Thyroid gland (tissue), 4 donors: Measurements from ENCODE around the gene FSD1L. TPM values are rescaled to one million over a fixed set of nuclear protein-coding genes. Genes with fewer than 3 reads are reported as not detected.
"Not testable (repeated sequence)": the region's sequence is repeated elsewhere in the genome, so short reads cannot be mapped to it uniquely, and the experiment has no call there.

Source experiments
- DNase-seq, 2 donors: peaks; one replicate each; pipeline ENCODE4 v3.0.0-alpha.2; 2019
- H3K27ac ChIP-seq, 3 donors: fragments of 200-600 bp; sonication (generic); 1 replicate in 2 of 3; 2 replicates in 1 of 3; pipeline ENCODE4 v1.5.1; 2016 to 2019; ENCODE audit warnings: mild to moderate bottlenecking in 1 of 3, moderate library complexity in 1 of 3
- H3K27me3 ChIP-seq: fragments of 200-600 bp; sonication (generic); one replicate; pipeline ENCODE4 v1.5.1; 2019
- H3K36me3 ChIP-seq, 2 donors: fragments of 200-600 bp; sonication (generic); one replicate each; pipeline ENCODE4 v1.5.1; 2016 to 2019
- H3K4me1 ChIP-seq, 2 donors: fragments of 200-600 bp; sonication (generic); one replicate each; pipeline ENCODE4 v1.5.1; 2017 to 2019
- H3K4me3 ChIP-seq, 3 donors: fragments of 200-600 bp; sonication (generic); replicated peaks in 1 of 3; 1 replicate in 2 of 3; 2 replicates in 1 of 3; pipeline ENCODE4 v1.5.1; 2016; ENCODE audit warnings: mild to moderate bottlenecking in 1 of 3
- H3K9me3 ChIP-seq: fragments of 200-600 bp; sonication (generic); one replicate; pipeline ENCODE4 v1.5.1; 2017
- CTCF ChIP-seq, 6 experiments: fragments of 200-600 bp in 3 of 6; fragments of 450-650 bp in 3 of 6; sonication (generic) in 3 of 6; IDR thresholded peaks; one replicate each; pipeline ENCODE4 v1.5.1; 2016 to 2019; ENCODE audit warnings: antibody characterized with exemption in 6 of 6, mild to moderate bottlenecking in 2 of 6, inconsistent platforms in 1 of 6, moderate library complexity in 1 of 6
- POLR2A ChIP-seq, 2 donors: fragments of 450-650 bp; IDR thresholded peaks; one replicate each; pipeline ENCODE4 v1.6.1; 2017; ENCODE audit warnings: antibody characterized with exemption in 2 of 2, mild to moderate bottlenecking in 2 of 2, moderate library complexity in 1 of 2
- WGBS, 2 donors: methylation state at CpG; one replicate each; pipeline ENCODE4 v1.1.5; 2017; 5-methylcytosine and 5-hydroxymethylcytosine counted together
- intact Hi-C: fragments of 100-400 bp; cut with DNase I; formaldehyde crosslinking; loops from one replicate; pipeline ENCODE4 v1.15.1; 2023
- total RNA-seq, 4 donors: library from RNA; depleted of rRNA; stranded (reverse); fragments of >200 nt; gene quantifications; one replicate each; pipeline ENCODE4 v1.2.3, GENCODE V29; 2016

FSD1L gene
- total RNA-seq, 4 donors from 2014 or later: 5.9 to 9.0 (median 8.3) TPM

- H3K27ac ChIP-seq: no peak overlapping the region
- intact Hi-C loops: no loop called here
- TF ChIP-seq POLR2A (IDR thresholded peaks at IDR 0.05) (no peak), CTCF (IDR thresholded peaks at IDR 0.05) (no peak)
- no peak for DNase-seq
- H3K9me3 ChIP-seq: no peaks in the 10 kb centered on the region
- no peaks in the 10 kb centered on the region for H3K36me3 ChIP-seq
- H3K27me3 ChIP-seq: no peaks in the 10 kb centered on the region
- WGBS, 2 donors: 100% methylated on average over 1 of the region's 1 CpG
- no peaks in the 10 kb centered on the region for H3K4me1 ChIP-seq
- H3K4me3 ChIP-seq: no peak overlapping the region
These were observed 91.6 kb downstream of the FSD1L start for GRCh38 chr9:105539452-105539851.

DNA sequence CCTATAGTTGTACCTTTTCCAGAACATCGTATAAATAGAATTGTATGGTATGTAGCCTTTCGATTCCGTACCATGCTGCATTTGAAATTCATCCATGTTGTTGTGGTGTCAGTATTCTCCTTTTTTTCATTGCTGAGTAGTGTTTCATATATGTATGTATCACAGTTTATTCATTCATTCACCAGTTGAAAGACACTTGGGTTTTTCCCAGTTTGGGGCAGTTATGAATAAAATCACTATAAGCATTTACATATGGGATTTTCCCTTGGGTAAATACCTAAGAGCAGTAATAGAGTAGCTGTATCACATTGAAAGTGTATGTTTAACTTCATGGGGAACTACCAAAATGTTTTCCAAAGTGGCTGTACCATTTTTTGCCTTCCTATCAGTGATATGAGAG, 94.0 kb downstream of the FSD1L start:
- DNase-seq: no peak
- no peaks in the 10 kb centered on the region for H3K9me3 ChIP-seq
- no peak overlapping the region for H3K27ac ChIP-seq
- H3K27me3 ChIP-seq: no peaks in the 10 kb centered on the region
- no peak overlapping the region for H3K4me3 ChIP-seq
- intact Hi-C loops: no loop called here
- WGBS, 2 donors: 98% methylated on average over 3 of the region's 3 CpGs
- H3K36me3 ChIP-seq: no peaks in the 10 kb centered on the region
- H3K4me1 ChIP-seq: no peaks in the 10 kb centered on the region
- no peak for TF ChIP-seq CTCF (IDR thresholded peaks at IDR 0.05)
- TF ChIP-seq POLR2A (IDR thresholded peaks at IDR 0.05): no peak

- 84% methylated on average over 10 of the region's 10 CpGs for WGBS, 2 donors
- intact Hi-C loops: no loop called here
These were observed 106.2 kb downstream of the FSD1L start for GRCh38 chr9:105554042-105554441.

GRCh38 chr9:105557804-105558610, 110.2 kb downstream of the FSD1L start, which contains the start of gene FKTN:
TSS of gene FKTN (plus strand) at chr9:105558131. CDS start at chr9:105575033, 16,902 bp downstream.
- DNase-seq: peak; percentile 87 to 88
- intact Hi-C loops: no loop called here
- Histone ChIP-seq H3K27ac (peak within 1 kb of the TSS; percentile 40 to 60 (median 54)), H3K36me3 (no peaks in the 10 kb centered on the region), H3K27me3 (no peaks in the 10 kb centered on the region), H3K4me1 (peaks cover 6% of the 10 kb centered on the region in 2 donors), H3K9me3 (no peaks in the 10 kb centered on the region), H3K4me3 (peak within 1 kb of the TSS; percentile 41 to 75 (median 66))
- no peak for TF ChIP-seq POLR2A (IDR thresholded peaks at IDR 0.05)
- TF ChIP-seq CTCF (IDR thresholded peaks at IDR 0.05): no peak
- 1% methylated on average over 38 to 44 of the region's 49 CpGs for WGBS, 2 donors

More at GRCh38 chr9:105554042-105554441, 106.2 kb downstream of the FSD1L start:
- TF ChIP-seq POLR2A (IDR thresholded peaks at IDR 0.05) (no peak), CTCF (IDR thresholded peaks at IDR 0.05) (no peak)
- no peaks in the 10 kb centered on the region for H3K27me3 ChIP-seq
- no peak for DNase-seq
- H3K4me1 ChIP-seq: peaks cover 6% of the 10 kb centered on the region in 2 donors
- H3K27ac ChIP-seq: no peak overlapping the region
- H3K36me3 ChIP-seq: no peaks in the 10 kb centered on the region
- H3K9me3 ChIP-seq: no peaks in the 10 kb centered on the region
- H3K4me3 ChIP-seq: no peak overlapping the region

GRCh38 chr9:105572455-105572854, 124.6 kb downstream of the FSD1L start:
- no peak for DNase-seq
- Histone ChIP-seq H3K27me3 (no peaks in the 10 kb centered on the region), H3K36me3 (no peaks in the 10 kb centered on the region), H3K9me3 (no peaks in the 10 kb centered on the region), H3K4me3 (no peak overlapping the region), H3K4me1 (no peaks in the 10 kb centered on the region), H3K27ac (no peak overlapping the region)
- TF ChIP-seq CTCF (IDR thresholded peaks at IDR 0.05) (no peak), POLR2A (IDR thresholded peaks at IDR 0.05) (no peak)
- intact Hi-C loops: no loop called here

- DNase-seq, intact Hi-C loops, H3K9me3 ChIP-seq, H3K4me3 ChIP-seq, H3K27me3 ChIP-seq, H3K36me3 ChIP-seq, H3K4me1 ChIP-seq, H3K27ac ChIP-seq: not testable (repeated sequence)
- 98 to 99% methylated on average over 6 of the region's 6 CpGs for WGBS, 2 donors
These were observed 132.1 kb downstream of the FSD1L start for GRCh38 chr9:105579952-105580351.

DNA sequence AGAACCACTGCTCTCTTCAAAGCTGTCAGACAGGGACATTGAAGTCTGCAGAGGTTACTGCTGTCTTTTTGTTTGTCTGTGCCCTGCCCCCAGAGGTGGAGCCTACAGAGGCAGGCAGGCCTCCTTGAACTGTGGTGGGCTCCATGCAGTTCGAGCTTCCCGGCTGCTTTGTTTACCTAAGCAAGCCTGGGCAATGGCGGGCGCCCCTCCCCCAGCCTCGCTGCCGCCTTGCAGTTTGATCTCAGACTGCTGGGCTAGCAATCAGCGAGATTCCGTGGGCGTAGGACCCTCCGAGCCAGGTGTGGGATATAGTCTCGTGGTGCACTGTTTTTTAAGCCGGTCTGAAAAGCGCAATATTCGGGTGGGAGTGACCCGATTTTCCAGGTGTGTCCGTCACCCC, 133.7 kb downstream of the FSD1L start:
- H3K27ac ChIP-seq, DNase-seq, H3K36me3 ChIP-seq, H3K9me3 ChIP-seq, intact Hi-C loops, H3K4me3 ChIP-seq, H3K27me3 ChIP-seq, H3K4me1 ChIP-seq: not testable (repeated sequence)
- 79% methylated on average over 16 of the region's 16 CpGs for WGBS, 2 donors
